IMR-90 (cell line): ENCODE data around the gene RAPGEF3. TPM values are rescaled to one million over a fixed set of nuclear protein-coding genes. Genes with fewer than 3 reads are reported as not detected.

ENCODE experiments used
- ATAC-seq: fragments of 200-7000 bp; cut with Tn5 transposase; 2 replicates; pipeline ENCODE4 v1.9.1; 2020; ENCODE audit warnings: low read depth, mild to moderate bottlenecking, moderate library complexity
- BruUV-seq: library from RNA; stranded (reverse); fragments of 400-500 nt; replicated peaks from 2 replicates; lab custom pipeline; 2021; lab: Mats Ljungman, UMichigan
- CTCF ChIA-PET: fragments of 300-600 bp; formaldehyde crosslinking; extraction: SDS; loops from one replicate; lab custom pipeline; 2021; ENCODE audit warnings: antibody characterized with exemption; lab: Yijun Ruan, JAX
- POLR2A ChIA-PET: fragments of 300-600 bp; sonication (Branson Sonifier 250); formaldehyde crosslinking; loops from one replicate; lab custom pipeline; 2022; ENCODE audit warnings: antibody characterized with exemption; ENCODE audit not compliant: unreplicated experiment; lab: Charles Lee
- DNase-seq: peaks from one replicate; pipeline ENCODE4 v3.0.0; 2013
- H2AFZ ChIP-seq: replicated peaks from 2 replicates; pipeline ENCODE3; 2013; ENCODE audit warnings: low read length, mild to moderate bottlenecking; ENCODE audit not compliant: poor library complexity
- H2AK5ac ChIP-seq: 2 replicates; pipeline ENCODE4 v1.6.1; 2013; ENCODE audit warnings: low read depth, low read length, inconsistent platforms
- H2AK9ac ChIP-seq: replicated peaks from 2 replicates; pipeline ENCODE3; 2013; ENCODE audit warnings: mild to moderate bottlenecking, low read depth, low read length, moderate library complexity; ENCODE audit not compliant: poor library complexity
- H2BK120ac ChIP-seq: 2 replicates; pipeline ENCODE4 v1.6.1; 2013; ENCODE audit warnings: low read depth, low read length, inconsistent platforms
- H2BK15ac ChIP-seq: 3 replicates; pipeline ENCODE4 v1.6.1; 2013; ENCODE audit warnings: low read depth, low read length, inconsistent platforms
- H2BK20ac ChIP-seq: 2 replicates; pipeline ENCODE4 v1.6.1; 2013; ENCODE audit warnings: low read depth, mild to moderate bottlenecking, inconsistent platforms, low read length, moderate library complexity
- H2BK5ac ChIP-seq: 2 replicates; pipeline ENCODE4 v1.6.1; 2013; ENCODE audit warnings: mild to moderate bottlenecking, low read depth, low read length, inconsistent platforms; ENCODE audit not compliant: poor library complexity, severe bottlenecking
- H3K14ac ChIP-seq: replicated peaks from 2 replicates; pipeline ENCODE4 v1.6.1; 2013; ENCODE audit warnings: low read depth, low read length, inconsistent platforms
- H3K18ac ChIP-seq: 2 replicates; pipeline ENCODE4 v1.6.1; 2013; ENCODE audit warnings: low read depth, low read length, control low read depth
- H3K23ac ChIP-seq: 2 replicates; pipeline ENCODE4 v1.6.1; 2013; ENCODE audit warnings: low read depth, low read length, inconsistent platforms
- H3K27ac ChIP-seq: 2 replicates; pipeline ENCODE4 v1.5.1; 2013; ENCODE audit warnings: mild to moderate bottlenecking, control low read depth, low read length; ENCODE audit not compliant: insufficient read depth
- H3K27me3 ChIP-seq: 2 replicates; pipeline ENCODE4 v1.6.1; 2013; ENCODE audit warnings: low read length; ENCODE audit not compliant: control insufficient read depth, insufficient read depth
- H3K36me3 ChIP-seq: 2 replicates; pipeline ENCODE4 v1.6.1; 2013; ENCODE audit warnings: low read length, mixed read lengths; ENCODE audit not compliant: control insufficient read depth, insufficient read depth
- H3K4ac ChIP-seq: 2 replicates; pipeline ENCODE4 v1.6.1; 2013; ENCODE audit warnings: low read depth, low read length, inconsistent platforms
- H3K4me1 ChIP-seq: 2 replicates; pipeline ENCODE4 v1.6.1; 2013; ENCODE audit warnings: low read length, mixed read lengths; ENCODE audit not compliant: control insufficient read depth, insufficient read depth
- H3K4me2 ChIP-seq: 2 replicates; pipeline ENCODE4 v1.6.1; 2013; ENCODE audit warnings: low read depth, mild to moderate bottlenecking, control low read depth, low read length, moderate library complexity
- H3K4me3 ChIP-seq: 2 replicates; pipeline ENCODE4 v1.5.1; 2013; ENCODE audit warnings: low read depth, mild to moderate bottlenecking, control low read depth, low read length, moderate library complexity; ENCODE audit not compliant: insufficient read depth
- H3K56ac ChIP-seq: 2 replicates; pipeline ENCODE4 v1.6.1; 2013; ENCODE audit warnings: low read length, inconsistent platforms; ENCODE audit not compliant: insufficient read depth; ENCODE audit errors: extremely low read depth
- H3K79me1 ChIP-seq, 2 experiments: 2 replicates each; pipeline ENCODE4 v1.6.1; 2013; ENCODE audit warnings: low read length in 2 of 2, inconsistent platforms in 1 of 2, low read depth in 1 of 2
- H3K9ac ChIP-seq: 2 replicates; pipeline ENCODE4 v1.6.1; 2013; ENCODE audit warnings: low read depth, low read length, control low read depth
- H3K9me1 ChIP-seq: 2 replicates; pipeline ENCODE4 v1.6.1; 2013; ENCODE audit warnings: low read length, inconsistent platforms; ENCODE audit not compliant: insufficient read depth
- H3K9me3 ChIP-seq: 2 replicates; pipeline ENCODE4 v1.6.1; 2013; ENCODE audit warnings: low read length; ENCODE audit not compliant: control insufficient read depth, insufficient read depth
- H4K20me1 ChIP-seq: 2 replicates; pipeline ENCODE4 v1.6.1; 2013; ENCODE audit warnings: low read length, inconsistent platforms; ENCODE audit not compliant: insufficient read depth
- H4K5ac ChIP-seq: 2 replicates; pipeline ENCODE4 v1.6.1; 2013; ENCODE audit warnings: mild to moderate bottlenecking, low read depth, low read length, control low read depth
- H4K8ac ChIP-seq, 2 experiments: 2 replicates each; pipeline ENCODE4 v1.6.1; 2013; ENCODE audit warnings: low read depth in 2 of 2, low read length in 2 of 2, control low read depth in 1 of 2, inconsistent platforms in 1 of 2
- H4K91ac ChIP-seq: 2 replicates; pipeline ENCODE4 v1.6.1; 2013; ENCODE audit warnings: low read depth, low read length, inconsistent platforms; ENCODE audit not compliant: insufficient read depth
- BHLHE40 ChIP-seq: fragments of 150-350 bp; IDR thresholded peaks from 2 replicates; pipeline ENCODE4 v1.6.1; 2016; ENCODE audit warnings: mild to moderate bottlenecking, low read depth, low read length
- CEBPB ChIP-seq: IDR thresholded peaks from 2 replicates; pipeline ENCODE4 v1.6.1; 2012; ENCODE audit warnings: low read depth, low read length, improper control_type of control experiment
- CHD1 ChIP-seq: IDR thresholded peaks from 2 replicates; pipeline ENCODE4 v1.6.1; 2012; ENCODE audit warnings: low read depth, low read length, improper control_type of control experiment
- ELK1 ChIP-seq: fragments of 150-350 bp; IDR thresholded peaks from 2 replicates; pipeline ENCODE4 v1.6.1; 2016; ENCODE audit warnings: low read depth, mild to moderate bottlenecking, low read length, moderate library complexity, borderline replicate concordance
- FOS ChIP-seq: fragments of 150-350 bp; IDR thresholded peaks from 2 replicates; pipeline ENCODE4 v1.6.1; 2016; ENCODE audit warnings: low read depth, low read length
- MAFK ChIP-seq: IDR thresholded peaks from 2 replicates; pipeline ENCODE4 v1.6.1; 2012; ENCODE audit warnings: low read depth, low read length, improper control_type of control experiment
- MAZ ChIP-seq: IDR thresholded peaks from 2 replicates; pipeline ENCODE4 v1.6.1; 2012; ENCODE audit warnings: low read depth, mild to moderate bottlenecking, low read length, improper control_type of control experiment, moderate library complexity, borderline replicate concordance
- MXI1 ChIP-seq: IDR thresholded peaks from 2 replicates; pipeline ENCODE4 v1.6.1; 2012; ENCODE audit warnings: low read depth, mild to moderate bottlenecking, low read length, moderate library complexity, borderline replicate concordance
- NFE2L2 ChIP-seq: fragments of 150-350 bp; IDR thresholded peaks from 2 replicates; pipeline ENCODE4 v1.6.1; 2016; ENCODE audit warnings: low read depth, mild to moderate bottlenecking, low read length
- POLR2A ChIP-seq: IDR thresholded peaks from 2 replicates; pipeline ENCODE4 v1.6.1; 2012; ENCODE audit warnings: mild to moderate bottlenecking, low read depth, low read length
- RAD21 ChIP-seq: IDR thresholded peaks from 2 replicates; pipeline ENCODE4 v1.6.1; 2012; ENCODE audit warnings: low read length, improper control_type of control experiment
- RCOR1 ChIP-seq: IDR thresholded peaks from 2 replicates; pipeline ENCODE4 v1.6.1; 2012; ENCODE audit warnings: mild to moderate bottlenecking, low read length, improper control_type of control experiment; ENCODE audit not compliant: insufficient replicate concordance
- RFX5 ChIP-seq: IDR thresholded peaks from 2 replicates; pipeline ENCODE4 v1.8.0; 2012; ENCODE audit warnings: low read depth, mild to moderate bottlenecking, low read length, moderate library complexity
- SMC3 ChIP-seq: fragments of 150-350 bp; IDR thresholded peaks from 2 replicates; pipeline ENCODE4 v1.6.1; 2016; ENCODE audit warnings: low read depth, mild to moderate bottlenecking, antibody characterized with exemption, low read length, moderate library complexity
- WGBS, 2 experiments: methylation state at CpG; one replicate each; pipeline versions ENCODE4 v1.1.5 to v1.1.7; 2013; ENCODE audit warnings: missing lambda C conversion rate in 2 of 2; ENCODE audit not compliant: insufficient read length in 1 of 2; ENCODE audit errors: extremely low coverage in 2 of 2; 5-methylcytosine and 5-hydroxymethylcytosine counted together
- dilution Hi-C: fragments of 300-500 bp; cut with HindIII; formaldehyde crosslinking; loops from one replicate; pipeline ENCODE4 v1.14.3; 2018; ENCODE audit warnings: low sequenced_read_pairs; ENCODE audit not compliant: unreplicated experiment
- in situ Hi-C: fragments of 300-500 bp; cut with MboI; formaldehyde crosslinking; loops from 3 replicates; pipeline ENCODE4 v1.14.3; 2019; ENCODE audit warnings: low sequenced_read_pairs, inconsistent platforms, mixed read lengths
- intact Hi-C: fragments of 100-400 bp; cut with micrococcal nuclease; formaldehyde crosslinking; loops from 2 replicates; pipeline ENCODE4 v1.10.0; 2022
- polyA plus RNA-seq, 3 experiments: library from polyadenylated mRNA; depleted of rRNA; stranded (reverse); fragments of >200 nt; gene quantifications; 2 replicates each; pipeline ENCODE4 v1.2.3, GENCODE V29; 2012; ENCODE audit warnings: low replicate concordance in 1 of 3
- total RNA-seq: library from RNA; depleted of rRNA; stranded (reverse); fragments of >200 nt; gene quantifications from 2 replicates; pipeline ENCODE4 v1.2.3, GENCODE V29; 2012
- TF ChIP-seq, protein P1 (sequence below): fragments of 150-350 bp; IDR thresholded peaks from 2 replicates; pipeline ENCODE4 v1.6.1; 2017; ENCODE audit warnings: mild to moderate bottlenecking, antibody characterized with exemption, low read length, low read depth
- TF ChIP-seq, protein P2 (sequence below): conservative IDR thresholded peaks from 2 replicates; pipeline ENCODE4 v1.5.1; 2012; ENCODE audit warnings: mild to moderate bottlenecking, low read depth, low read length, improper control_type of control experiment

The RAPGEF3 gene
- total and polyA plus RNA-seq, 2 of the 4 experiments (the other 2 are of a cell fraction) = 1.3 to 2.0 TPM

DNA sequence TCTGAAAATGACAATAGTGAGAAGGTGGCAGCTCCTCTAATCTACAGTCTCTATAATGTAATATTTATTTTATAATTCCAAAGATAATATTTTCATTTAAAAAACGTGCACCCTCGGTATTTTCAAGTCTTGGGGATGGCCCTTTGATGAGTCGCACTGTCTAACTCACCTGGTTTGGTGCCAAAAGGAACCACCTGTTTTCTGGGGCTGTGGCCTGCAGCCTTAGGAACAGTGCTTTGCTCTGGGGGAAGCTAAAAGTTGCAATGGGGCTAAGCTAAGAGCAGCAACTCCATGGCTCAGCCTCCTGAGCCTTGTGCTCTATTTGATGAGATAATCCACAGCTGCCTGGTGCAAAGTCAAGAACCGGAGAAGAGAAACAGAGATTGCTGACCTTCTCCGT lies 27.0 kb downstream of the RAPGEF3 start:
- BruUV-seq = no TSS peak
- Histone ChIP-seq H2AK5ac (no peak overlapping the region), H2BK15ac (no peak overlapping the region), H3K4me2 (no peak overlapping the region), H3K9ac (no peak overlapping the region), H4K91ac (no peak overlapping the region), H3K56ac (no peak overlapping the region), H4K20me1 (no peaks in the 10 kb centered on the region), H3K79me1 (no peaks in the 10 kb centered on the region), H4K5ac (no peak overlapping the region), H2AFZ (no peak overlapping the region), H3K9me1 (peaks cover 19% of the 10 kb centered on the region), H3K27ac (no peak overlapping the region), H2BK120ac (no peak overlapping the region), H2AK9ac (no peak overlapping the region), H3K4ac (no peak overlapping the region), H3K4me1 (peaks cover 19% of the 10 kb centered on the region), H3K18ac (no peak overlapping the region), H2BK20ac (no peak overlapping the region), H4K8ac (no peak overlapping the region), H3K27me3 (no peaks in the 10 kb centered on the region), H3K14ac (no peak overlapping the region), H3K9me3 (no peaks in the 10 kb centered on the region), H2BK5ac (no peak overlapping the region), H3K4me3 (no peak overlapping the region), H3K36me3 (no peaks in the 10 kb centered on the region), H3K23ac (no peak overlapping the region)
- WGBS, 2 experiments = 93% methylated on average over 2 of the region's 5 CpGs; no CpG with 5 or more reads in 1 of the 2 experiments
- intact Hi-C loops (no loop called here), dilution Hi-C loops (no loop called here), in situ Hi-C loops (no loop called here)
- CTCF ChIA-PET = interaction anchor here (1.3 kb wide), 1 partner anchor 11 kb away, joined by 4 read pairs; no protein-coding TSS in a partner anchor
- ATAC-seq (no peak), DNase-seq (no peak)
- no peak for TF ChIP-seq SMC3
- TF ChIP-seq RFX5 = no peak
- no peak for TF ChIP-seq RAD21
- TF ChIP-seq CHD1 = no peak
- no peak for TF ChIP-seq ELK1
- no peak for TF ChIP-seq RCOR1
- TF ChIP-seq, protein P1, sequence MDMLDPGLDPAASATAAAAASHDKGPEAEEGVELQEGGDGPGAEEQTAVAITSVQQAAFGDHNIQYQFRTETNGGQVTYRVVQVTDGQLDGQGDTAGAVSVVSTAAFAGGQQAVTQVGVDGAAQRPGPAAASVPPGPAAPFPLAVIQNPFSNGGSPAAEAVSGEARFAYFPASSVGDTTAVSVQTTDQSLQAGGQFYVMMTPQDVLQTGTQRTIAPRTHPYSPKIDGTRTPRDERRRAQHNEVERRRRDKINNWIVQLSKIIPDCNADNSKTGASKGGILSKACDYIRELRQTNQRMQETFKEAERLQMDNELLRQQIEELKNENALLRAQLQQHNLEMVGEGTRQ = no peak
- no peak for TF ChIP-seq MAZ
- TF ChIP-seq, protein P2, sequence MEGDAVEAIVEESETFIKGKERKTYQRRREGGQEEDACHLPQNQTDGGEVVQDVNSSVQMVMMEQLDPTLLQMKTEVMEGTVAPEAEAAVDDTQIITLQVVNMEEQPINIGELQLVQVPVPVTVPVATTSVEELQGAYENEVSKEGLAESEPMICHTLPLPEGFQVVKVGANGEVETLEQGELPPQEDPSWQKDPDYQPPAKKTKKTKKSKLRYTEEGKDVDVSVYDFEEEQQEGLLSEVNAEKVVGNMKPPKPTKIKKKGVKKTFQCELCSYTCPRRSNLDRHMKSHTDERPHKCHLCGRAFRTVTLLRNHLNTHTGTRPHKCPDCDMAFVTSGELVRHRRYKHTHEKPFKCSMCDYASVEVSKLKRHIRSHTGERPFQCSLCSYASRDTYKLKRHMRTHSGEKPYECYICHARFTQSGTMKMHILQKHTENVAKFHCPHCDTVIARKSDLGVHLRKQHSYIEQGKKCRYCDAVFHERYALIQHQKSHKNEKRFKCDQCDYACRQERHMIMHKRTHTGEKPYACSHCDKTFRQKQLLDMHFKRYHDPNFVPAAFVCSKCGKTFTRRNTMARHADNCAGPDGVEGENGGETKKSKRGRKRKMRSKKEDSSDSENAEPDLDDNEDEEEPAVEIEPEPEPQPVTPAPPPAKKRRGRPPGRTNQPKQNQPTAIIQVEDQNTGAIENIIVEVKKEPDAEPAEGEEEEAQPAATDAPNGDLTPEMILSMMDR = no peak
- no peak for TF ChIP-seq MAFK
- TF ChIP-seq CEBPB = no peak
- TF ChIP-seq POLR2A = no peak
- TF ChIP-seq BHLHE40 = no peak
- no peak for TF ChIP-seq NFE2L2
- no peak for TF ChIP-seq MXI1
- TF ChIP-seq FOS = no peak
- POLR2A ChIA-PET = interaction anchor here (0.6 kb wide), 1 partner anchor 10 kb away, joined by 3 read pairs; no protein-coding TSS in a partner anchor
